ENCODE results near the gene KRT73. TPM values are rescaled to one million over a fixed set of nuclear protein-coding genes. Genes with fewer than 3 reads are reported as not detected.

KRT73 gene
- under 1 TPM in 1 of 2 experiments, not detected in 1; 0.19 TPM for total RNA-seq

GRCh38 chr12:52618216-52618615, at the start of gene KRT73:
KRT73 (minus strand) TSS chr12:52618559; CDS start chr12:52618524, 35 bp downstream.
- no peak for DNase-seq
- peaks cover 36% of the 10 kb centered on the region for H3K4me1 Mint-ChIP-seq (ENCODE audit: low read depth)
- no peaks in the 10 kb centered on the region for H3K9me3 Mint-ChIP-seq
- peaks cover 2% of the 10 kb centered on the region for H3K27me3 Mint-ChIP-seq
- no peaks in the 10 kb centered on the region for H3K36me3 Mint-ChIP-seq
- H3K27ac Mint-ChIP-seq = no peak within 1 kb of the TSS
- intact Hi-C loops (cut with micrococcal nuclease) = no loop called here
- ChIA-PET CTCF (no interaction called here), POLR2A (no interaction called here)
- H3K4me3 Mint-ChIP-seq = no peak within 1 kb of the TSS

GRCh38 chr12:52667931-52668330, 49.6 kb upstream of the KRT73 start:
- Mint-ChIP-seq H3K36me3 (no peaks in the 10 kb centered on the region), H3K27ac (no peak overlapping the region), H3K4me1 (ENCODE audit: low read depth) (no peaks in the 10 kb centered on the region), H3K4me3 (no peak overlapping the region), H3K27me3 (no peaks in the 10 kb centered on the region), H3K9me3 (no peaks in the 10 kb centered on the region)
- intact Hi-C loops (cut with micrococcal nuclease) = no loop called here
- CTCF ChIA-PET = no interaction called here
- DNase-seq = no peak
- POLR2A ChIA-PET = interaction anchor here (0.6 kb wide), 1 partner anchor 61 kb away, joined by 3 read pairs; no protein-coding TSS in a partner anchor

- intact Hi-C loops (cut with micrococcal nuclease) = no loop called here
- Mint-ChIP-seq H3K9me3 (no peaks in the 10 kb centered on the region), H3K4me3 (no peak overlapping the region), H3K36me3 (no peaks in the 10 kb centered on the region), H3K27ac (no peak overlapping the region), H3K27me3 (no peaks in the 10 kb centered on the region), H3K4me1 (ENCODE audit: low read depth) (no peaks in the 10 kb centered on the region)
- ChIA-PET POLR2A (no interaction called here), CTCF (interaction anchor here (1.1 kb wide), 1 partner anchor 203 kb away, joined by 4 read pairs; no protein-coding TSS in a partner anchor)
- DNase-seq = no peak
These were observed 49.1 kb upstream of the KRT73 start for GRCh38 chr12:52667509-52667908.

- intact Hi-C loops (cut with micrococcal nuclease) = no loop called here
These were observed 48.1 kb upstream of the KRT73 start for GRCh38 chr12:52666471-52666870.

GRCh38 chr12:52663420-52663819, 45.1 kb upstream of the KRT73 start:
- H3K27ac Mint-ChIP-seq = no peak overlapping the region
- intact Hi-C loops (cut with micrococcal nuclease) = no loop called here
- no peaks in the 10 kb centered on the region for H3K4me1 Mint-ChIP-seq (ENCODE audit: low read depth)
- ChIA-PET POLR2A (no interaction called here), CTCF (no interaction called here)
- no peak overlapping the region for H3K4me3 Mint-ChIP-seq
- no peaks in the 10 kb centered on the region for H3K9me3 Mint-ChIP-seq
- H3K27me3 Mint-ChIP-seq = no peaks in the 10 kb centered on the region
- no peak for DNase-seq
- H3K36me3 Mint-ChIP-seq = no peaks in the 10 kb centered on the region

More at GRCh38 chr12:52666471-52666870, 48.1 kb upstream of the KRT73 start:
- Mint-ChIP-seq H3K9me3 (no peaks in the 10 kb centered on the region), H3K36me3 (no peaks in the 10 kb centered on the region), H3K27me3 (no peaks in the 10 kb centered on the region), H3K4me1 (ENCODE audit: low read depth) (no peaks in the 10 kb centered on the region), H3K4me3 (no peak overlapping the region), H3K27ac (no peak overlapping the region)
- CTCF ChIA-PET = interaction anchor here (1.0 to 1.3 kb wide), 3 partner anchors 204 to 214 kb away, joined by 3 to 4 read pairs (median 3); no protein-coding TSS in a partner anchor
- POLR2A ChIA-PET = no interaction called here
- DNase-seq = no peak

DNA sequence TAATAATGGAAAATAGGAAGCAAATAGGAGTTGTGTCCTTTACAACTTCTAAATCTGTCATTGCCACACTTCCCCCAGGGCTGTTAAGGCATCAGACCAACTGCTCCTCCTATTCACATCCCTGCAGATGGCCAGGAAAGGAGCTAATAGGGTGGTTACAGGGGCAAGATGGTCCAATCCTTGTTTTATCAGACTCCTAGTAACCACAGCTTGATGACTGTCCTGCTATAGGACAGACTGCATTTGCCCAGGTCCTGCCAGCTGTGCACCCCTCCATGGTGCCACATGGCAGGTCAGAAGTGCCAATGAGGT, 44.5 kb upstream of the KRT73 start:
- no peaks in the 10 kb centered on the region for H3K36me3 Mint-ChIP-seq
- intact Hi-C loops (cut with micrococcal nuclease) = no loop called here
- H3K4me3 Mint-ChIP-seq = no peak overlapping the region
- DNase-seq = no peak
- no peaks in the 10 kb centered on the region for H3K27me3 Mint-ChIP-seq
- no peak overlapping the region for H3K27ac Mint-ChIP-seq
- no peaks in the 10 kb centered on the region for H3K9me3 Mint-ChIP-seq
- H3K4me1 Mint-ChIP-seq (ENCODE audit: low read depth) = no peaks in the 10 kb centered on the region
- POLR2A ChIA-PET = no interaction called here
- CTCF ChIA-PET = no interaction called here

GRCh38 chr12:52662093-52662917, 43.9 kb upstream of the KRT73 start:
- CTCF ChIA-PET = no interaction called here
- Mint-ChIP-seq H3K4me1 (ENCODE audit: low read depth) (no peaks in the 10 kb centered on the region), H3K4me3 (no peak overlapping the region), H3K27me3 (no peaks in the 10 kb centered on the region), H3K9me3 (no peaks in the 10 kb centered on the region), H3K36me3 (no peaks in the 10 kb centered on the region), H3K27ac (no peak overlapping the region)
- POLR2A ChIA-PET = no interaction called here
- intact Hi-C loops (cut with micrococcal nuclease) = no loop called here
- DNase-seq = no peak

GRCh38 chr12:52661668-52662067, 43.3 kb upstream of the KRT73 start:
- intact Hi-C loops (cut with micrococcal nuclease) = no loop called here
- no peaks in the 10 kb centered on the region for H3K9me3 Mint-ChIP-seq
- H3K27ac Mint-ChIP-seq = no peak overlapping the region
- no peaks in the 10 kb centered on the region for H3K4me1 Mint-ChIP-seq (ENCODE audit: low read depth)
- H3K4me3 Mint-ChIP-seq = no peak overlapping the region
- DNase-seq = no peak
- no peaks in the 10 kb centered on the region for H3K27me3 Mint-ChIP-seq
- no peaks in the 10 kb centered on the region for H3K36me3 Mint-ChIP-seq
- POLR2A ChIA-PET = no interaction called here
- CTCF ChIA-PET = no interaction called here

DNA sequence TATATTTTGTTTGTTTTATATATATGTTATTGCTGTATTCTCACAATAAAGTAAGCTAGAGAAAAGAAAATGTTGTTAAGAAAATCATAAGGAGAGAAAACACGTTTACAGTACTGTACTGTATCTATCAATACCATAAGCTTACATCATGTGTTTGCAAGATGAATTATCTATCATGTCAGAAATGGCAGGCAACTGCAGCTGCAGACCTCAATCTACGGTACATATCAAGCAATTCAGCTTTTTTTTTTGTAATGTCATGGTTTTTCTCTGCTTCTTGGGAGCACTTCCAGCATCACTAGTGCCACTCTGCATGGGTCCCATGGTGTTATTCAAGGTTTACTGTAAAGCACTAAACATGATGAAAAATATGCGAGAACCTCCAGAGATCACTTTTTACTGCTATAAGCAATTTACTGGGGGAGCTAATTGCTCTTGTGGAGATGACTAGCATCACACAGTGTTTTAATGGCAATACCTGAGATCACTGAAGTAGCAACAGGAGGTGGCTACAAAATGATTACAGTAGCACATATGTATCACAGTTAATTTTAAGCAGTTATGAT, 42.7 kb upstream of the KRT73 start:
- no peaks in the 10 kb centered on the region for H3K27me3 Mint-ChIP-seq
- H3K4me1 Mint-ChIP-seq (ENCODE audit: low read depth) = no peaks in the 10 kb centered on the region
- H3K27ac Mint-ChIP-seq = no peak overlapping the region
- no peaks in the 10 kb centered on the region for H3K36me3 Mint-ChIP-seq
- ChIA-PET POLR2A (no interaction called here), CTCF (no interaction called here)
- no peak overlapping the region for H3K4me3 Mint-ChIP-seq
- intact Hi-C loops (cut with micrococcal nuclease) = no loop called here
- no peaks in the 10 kb centered on the region for H3K9me3 Mint-ChIP-seq
- no peak for DNase-seq

GRCh38 chr12:52659951-52660350, 41.6 kb upstream of the KRT73 start:
- no peak overlapping the region for H3K27ac Mint-ChIP-seq
- intact Hi-C loops (cut with micrococcal nuclease) = no loop called here
- CTCF ChIA-PET = no interaction called here
- H3K9me3 Mint-ChIP-seq = no peaks in the 10 kb centered on the region
- no peak overlapping the region for H3K4me3 Mint-ChIP-seq
- H3K4me1 Mint-ChIP-seq (ENCODE audit: low read depth) = no peaks in the 10 kb centered on the region
- DNase-seq = no peak
- POLR2A ChIA-PET = no interaction called here
- no peaks in the 10 kb centered on the region for H3K27me3 Mint-ChIP-seq
- no peaks in the 10 kb centered on the region for H3K36me3 Mint-ChIP-seq

DNA sequence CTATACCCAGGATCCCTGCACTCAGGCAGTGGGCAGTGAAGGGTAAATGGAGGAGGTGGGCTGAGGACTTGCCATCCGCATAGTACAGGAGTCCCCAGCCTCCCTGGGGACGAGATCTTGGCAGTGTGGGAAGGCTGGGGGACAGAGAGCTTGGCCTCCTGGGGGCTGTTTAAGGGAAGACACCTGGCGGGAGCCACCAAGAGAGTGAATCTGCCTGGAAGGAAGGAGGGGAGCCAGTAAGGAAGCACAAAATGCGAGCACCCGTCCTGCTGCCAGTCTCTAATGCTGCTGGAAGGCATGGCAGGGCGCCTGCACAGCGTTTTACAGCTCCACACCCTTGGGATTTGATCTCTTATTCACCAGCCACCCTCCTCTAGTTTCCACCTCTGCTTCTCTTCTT, 41.0 kb upstream of the KRT73 start:
- Mint-ChIP-seq H3K9me3 (no peaks in the 10 kb centered on the region), H3K27ac (no peak overlapping the region), H3K4me3 (no peak overlapping the region), H3K36me3 (no peaks in the 10 kb centered on the region), H3K4me1 (ENCODE audit: low read depth) (no peaks in the 10 kb centered on the region), H3K27me3 (peaks cover 3% of the 10 kb centered on the region)
- ChIA-PET CTCF (no interaction called here), POLR2A (no interaction called here)
- no peak for DNase-seq
- intact Hi-C loops (cut with micrococcal nuclease) = no loop called here

- H3K27me3 Mint-ChIP-seq = peaks cover 5% of the 10 kb centered on the region
- DNase-seq = no peak
- H3K9me3 Mint-ChIP-seq = no peaks in the 10 kb centered on the region
- ChIA-PET POLR2A (no interaction called here), CTCF (no interaction called here)
- no peaks in the 10 kb centered on the region for H3K4me1 Mint-ChIP-seq (ENCODE audit: low read depth)
- H3K27ac Mint-ChIP-seq = no peak overlapping the region
- no peaks in the 10 kb centered on the region for H3K36me3 Mint-ChIP-seq
- H3K4me3 Mint-ChIP-seq = no peak overlapping the region
- intact Hi-C loops (cut with micrococcal nuclease) = no loop called here
These were observed 39.8 kb upstream of the KRT73 start for GRCh38 chr12:52658196-52658595.

- peaks cover 5% of the 10 kb centered on the region for H3K27me3 Mint-ChIP-seq
- DNase-seq = no peak
- ChIA-PET POLR2A (no interaction called here), CTCF (no interaction called here)
- H3K4me3 Mint-ChIP-seq = no peak overlapping the region
- no peaks in the 10 kb centered on the region for H3K36me3 Mint-ChIP-seq
- intact Hi-C loops (cut with micrococcal nuclease) = no loop called here
- H3K27ac Mint-ChIP-seq = no peak overlapping the region
- no peaks in the 10 kb centered on the region for H3K4me1 Mint-ChIP-seq (ENCODE audit: low read depth)
- no peaks in the 10 kb centered on the region for H3K9me3 Mint-ChIP-seq
These were observed 39.0 kb upstream of the KRT73 start for GRCh38 chr12:52657250-52657902.
